ENCODE measurements around the gene NDUFAF4.
"Not testable (repeated sequence)": the region's sequence is repeated elsewhere in the genome, so short reads cannot be mapped to it uniquely, and the experiment has no call there.

NDUFAF4 gene

GRCh38 chr6:96886519-96886918 lies 11.2 kb downstream of the NDUFAF4 start:
- Histone ChIP-seq H3K36me3 (ENCODE audit: insufficient read depth, low read length) (peaks cover 11% of the 10 kb centered on the region), H2AFZ (ENCODE audit: low read depth, low read length) (no peak overlapping the region), H3K27me3 (ENCODE audit: insufficient read depth, low read length) (no peaks in the 10 kb centered on the region), H3K9me3 (ENCODE audit: low read length) (no peaks in the 10 kb centered on the region), H3K4me1 (ENCODE audit: insufficient read depth, low read length) (peaks cover 4% of the 10 kb centered on the region), H3K4me3 (ENCODE audit: low read length) (no peak overlapping the region)

- not testable (repeated sequence) for H3K4me3 ChIP-seq (ENCODE audit: low read length); H2AFZ ChIP-seq (ENCODE audit: low read depth, low read length); H3K4me1 ChIP-seq (ENCODE audit: insufficient read depth, low read length); H3K36me3 ChIP-seq (ENCODE audit: insufficient read depth, low read length); H3K27me3 ChIP-seq (ENCODE audit: insufficient read depth, low read length); H3K9me3 ChIP-seq (ENCODE audit: low read length)
These were observed 12.5 kb downstream of the NDUFAF4 start for GRCh38 chr6:96885187-96885631.

GRCh38 chr6:96878143-96878542 lies 19.5 kb downstream of the NDUFAF4 start:
- Histone ChIP-seq H3K4me3 (ENCODE audit: low read length) (no peak overlapping the region), H3K4me1 (ENCODE audit: insufficient read depth, low read length) (peaks cover 9% of the 10 kb centered on the region), H3K27me3 (ENCODE audit: insufficient read depth, low read length) (no peaks in the 10 kb centered on the region), H3K36me3 (ENCODE audit: insufficient read depth, low read length) (no peaks in the 10 kb centered on the region), H3K9me3 (ENCODE audit: low read length) (no peaks in the 10 kb centered on the region), H2AFZ (ENCODE audit: low read depth, low read length) (no peak overlapping the region)

GRCh38 chr6:96876886-96877545 lies 20.7 kb downstream of the NDUFAF4 start:
- H2AFZ ChIP-seq (ENCODE audit: low read depth, low read length) = no peak overlapping the region
- H3K36me3 ChIP-seq (ENCODE audit: insufficient read depth, low read length) = no peaks in the 10 kb centered on the region
- H3K4me3 ChIP-seq (ENCODE audit: low read length) = no peak overlapping the region
- peaks cover 9% of the 10 kb centered on the region for H3K4me1 ChIP-seq (ENCODE audit: insufficient read depth, low read length)
- no peaks in the 10 kb centered on the region for H3K9me3 ChIP-seq (ENCODE audit: low read length)
- H3K27me3 ChIP-seq (ENCODE audit: insufficient read depth, low read length) = no peaks in the 10 kb centered on the region

- Histone ChIP-seq H3K9me3 (ENCODE audit: low read length) (no peaks in the 10 kb centered on the region), H3K36me3 (ENCODE audit: insufficient read depth, low read length) (no peaks in the 10 kb centered on the region), H2AFZ (ENCODE audit: low read depth, low read length) (no peak overlapping the region), H3K4me3 (ENCODE audit: low read length) (no peak overlapping the region), H3K4me1 (ENCODE audit: insufficient read depth, low read length) (no peaks in the 10 kb centered on the region), H3K27me3 (ENCODE audit: insufficient read depth, low read length) (no peaks in the 10 kb centered on the region)
These were observed 24.7 kb downstream of the NDUFAF4 start for GRCh38 chr6:96872976-96873375.

DNA sequence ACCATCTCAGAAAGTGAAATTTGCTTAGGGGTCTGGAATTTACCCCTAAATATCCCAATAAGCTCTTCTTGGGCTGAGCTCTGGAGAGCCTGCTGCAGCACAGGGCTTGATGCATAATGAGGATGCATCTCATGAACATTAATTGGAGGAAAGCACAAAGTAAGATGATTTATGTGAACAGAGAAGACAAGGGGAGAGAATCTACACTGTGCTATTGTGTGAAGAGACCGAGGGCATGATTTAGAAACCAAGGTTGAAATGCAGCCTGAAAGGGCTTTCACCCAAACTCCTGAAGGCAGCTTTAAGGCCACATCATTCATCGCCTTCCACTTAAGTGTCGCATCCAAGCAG lies 32.7 kb downstream of the NDUFAF4 start:
- no peaks in the 10 kb centered on the region for H3K27me3 ChIP-seq (ENCODE audit: insufficient read depth, low read length)
- H2AFZ ChIP-seq (ENCODE audit: low read depth, low read length) = no peak overlapping the region
- H3K4me1 ChIP-seq (ENCODE audit: insufficient read depth, low read length) = peaks cover 6% of the 10 kb centered on the region
- no peaks in the 10 kb centered on the region for H3K9me3 ChIP-seq (ENCODE audit: low read length)
- no peaks in the 10 kb centered on the region for H3K36me3 ChIP-seq (ENCODE audit: insufficient read depth, low read length)
- no peak overlapping the region for H3K4me3 ChIP-seq (ENCODE audit: low read length)

GRCh38 chr6:96864216-96865054 lies 33.3 kb downstream of the NDUFAF4 start:
- Histone ChIP-seq H3K4me3 (ENCODE audit: low read length) (no peak overlapping the region), H3K9me3 (ENCODE audit: low read length) (no peaks in the 10 kb centered on the region), H3K36me3 (ENCODE audit: insufficient read depth, low read length) (no peaks in the 10 kb centered on the region), H2AFZ (ENCODE audit: low read depth, low read length) (no peak overlapping the region), H3K27me3 (ENCODE audit: insufficient read depth, low read length) (no peaks in the 10 kb centered on the region), H3K4me1 (ENCODE audit: insufficient read depth, low read length) (peaks cover 6% of the 10 kb centered on the region)

DNA sequence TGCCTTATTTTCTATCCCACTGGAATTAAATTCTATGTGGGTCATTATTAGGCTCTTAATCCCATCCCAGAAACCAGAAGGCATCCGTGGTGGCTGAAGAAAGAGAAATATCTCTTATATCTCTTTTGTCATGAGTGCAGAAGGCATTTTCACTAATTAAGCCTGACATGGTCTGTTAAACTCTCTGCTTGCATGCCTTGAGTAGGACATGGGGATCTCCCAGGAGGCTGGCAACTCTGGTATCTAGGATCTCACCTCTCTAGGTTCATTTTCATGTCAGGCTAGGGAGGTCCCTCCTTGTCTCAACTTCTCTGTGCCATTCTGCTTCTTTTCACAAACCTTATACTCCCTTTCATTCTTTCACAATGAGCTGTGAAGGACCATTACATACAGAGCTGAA lies 35.1 kb downstream of the NDUFAF4 start:
- H3K9me3 ChIP-seq (ENCODE audit: low read length) = no peaks in the 10 kb centered on the region
- H3K27me3 ChIP-seq (ENCODE audit: insufficient read depth, low read length) = no peaks in the 10 kb centered on the region

DNA sequence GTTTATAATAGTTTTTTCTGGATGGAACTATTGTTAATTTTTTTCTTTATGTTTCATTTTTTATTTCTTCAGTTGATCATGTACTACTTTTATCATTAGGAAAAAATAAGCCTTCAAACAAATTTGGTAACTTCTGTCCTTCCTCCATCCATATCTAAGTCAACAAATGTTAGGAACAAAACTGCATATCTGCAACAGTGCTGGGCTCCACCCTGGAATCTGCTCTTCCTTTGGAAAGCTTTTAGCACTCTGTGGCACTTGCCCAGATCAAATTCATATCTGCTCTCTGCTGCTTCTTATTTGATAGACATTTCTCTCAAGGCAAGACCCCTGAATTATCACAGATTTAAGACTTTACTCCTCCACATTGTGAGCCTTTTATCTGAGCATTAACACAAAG lies 36.1 kb downstream of the NDUFAF4 start:
- no peak overlapping the region for H3K4me3 ChIP-seq (ENCODE audit: low read length)
- no peaks in the 10 kb centered on the region for H3K36me3 ChIP-seq (ENCODE audit: insufficient read depth, low read length)
- no peaks in the 10 kb centered on the region for H3K9me3 ChIP-seq (ENCODE audit: low read length)
- H2AFZ ChIP-seq (ENCODE audit: low read depth, low read length) = no peak overlapping the region
- H3K4me1 ChIP-seq (ENCODE audit: insufficient read depth, low read length) = peaks cover 6% of the 10 kb centered on the region
- no peaks in the 10 kb centered on the region for H3K27me3 ChIP-seq (ENCODE audit: insufficient read depth, low read length)

More for the DNA sequence above, 35.1 kb downstream of the NDUFAF4 start:
- peaks cover 6% of the 10 kb centered on the region for H3K4me1 ChIP-seq (ENCODE audit: insufficient read depth, low read length)
- no peaks in the 10 kb centered on the region for H3K36me3 ChIP-seq (ENCODE audit: insufficient read depth, low read length)
- H3K4me3 ChIP-seq (ENCODE audit: low read length) = no peak overlapping the region
- H2AFZ ChIP-seq (ENCODE audit: low read depth, low read length) = no peak overlapping the region

DNA sequence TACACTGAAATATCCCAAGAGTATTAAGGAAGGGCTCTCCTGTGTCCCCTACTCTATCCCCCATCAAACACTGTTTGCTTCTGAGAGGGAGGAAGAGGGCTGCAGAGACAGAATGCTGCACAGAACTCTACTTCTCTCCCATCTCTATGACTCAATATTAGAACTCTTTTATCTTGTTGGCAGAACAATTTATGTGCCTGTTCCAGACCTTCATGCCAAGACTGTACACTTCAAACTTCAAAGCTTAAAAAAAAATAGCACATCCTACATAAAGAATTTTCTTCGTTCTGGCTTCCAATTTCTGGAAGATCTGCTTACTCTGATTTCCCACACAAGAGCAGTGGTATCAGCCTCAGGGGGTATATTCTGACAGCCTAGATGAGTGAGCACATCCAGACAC lies 40.8 kb downstream of the NDUFAF4 start:
- Histone ChIP-seq H3K27me3 (ENCODE audit: insufficient read depth, low read length) (no peaks in the 10 kb centered on the region), H3K36me3 (ENCODE audit: insufficient read depth, low read length) (no peaks in the 10 kb centered on the region), H3K4me3 (ENCODE audit: low read length) (no peak overlapping the region), H3K9me3 (ENCODE audit: low read length) (no peaks in the 10 kb centered on the region), H3K4me1 (ENCODE audit: insufficient read depth, low read length) (no peaks in the 10 kb centered on the region), H2AFZ (ENCODE audit: low read depth, low read length) (no peak overlapping the region)

DNA sequence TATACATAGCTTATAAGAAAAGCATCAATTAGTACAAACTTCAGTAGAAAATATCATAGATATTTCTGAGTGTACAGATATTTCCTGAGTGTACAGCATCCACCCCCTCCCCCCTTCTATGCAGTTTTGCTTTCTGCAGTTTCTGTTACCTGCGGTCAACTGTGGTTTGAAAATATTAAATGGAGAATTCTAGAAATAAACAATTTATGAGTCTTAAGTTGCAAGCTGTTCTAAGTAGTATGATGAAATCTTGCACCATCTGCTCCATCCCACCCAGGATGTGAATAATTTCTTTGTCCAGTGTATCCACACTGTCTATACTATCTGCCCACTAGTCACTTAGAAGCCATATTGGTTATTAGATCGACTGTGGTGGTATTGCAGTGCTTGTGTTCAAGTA lies 44.6 kb downstream of the NDUFAF4 start:
- H2AFZ ChIP-seq (ENCODE audit: low read depth, low read length) = no peak overlapping the region
- no peaks in the 10 kb centered on the region for H3K27me3 ChIP-seq (ENCODE audit: insufficient read depth, low read length)
- H3K36me3 ChIP-seq (ENCODE audit: insufficient read depth, low read length) = no peaks in the 10 kb centered on the region
- H3K9me3 ChIP-seq (ENCODE audit: low read length) = no peaks in the 10 kb centered on the region
- no peaks in the 10 kb centered on the region for H3K4me1 ChIP-seq (ENCODE audit: insufficient read depth, low read length)
- no peak overlapping the region for H3K4me3 ChIP-seq (ENCODE audit: low read length)

GRCh38 chr6:96852605-96853004 lies 45.1 kb downstream of the NDUFAF4 start:
- Histone ChIP-seq H3K4me1 (ENCODE audit: insufficient read depth, low read length) (no peaks in the 10 kb centered on the region), H2AFZ (ENCODE audit: low read depth, low read length) (no peak overlapping the region), H3K4me3 (ENCODE audit: low read length) (no peak overlapping the region), H3K9me3 (ENCODE audit: low read length) (no peaks in the 10 kb centered on the region), H3K27me3 (ENCODE audit: insufficient read depth, low read length) (no peaks in the 10 kb centered on the region), H3K36me3 (ENCODE audit: insufficient read depth, low read length) (no peaks in the 10 kb centered on the region)

GRCh38 chr6:96851858-96852257 lies 45.8 kb downstream of the NDUFAF4 start:
- no peak overlapping the region for H2AFZ ChIP-seq (ENCODE audit: low read depth, low read length)
- H3K4me3 ChIP-seq (ENCODE audit: low read length) = no peak overlapping the region
- no peaks in the 10 kb centered on the region for H3K27me3 ChIP-seq (ENCODE audit: insufficient read depth, low read length)
- H3K9me3 ChIP-seq (ENCODE audit: low read length) = no peaks in the 10 kb centered on the region
- H3K36me3 ChIP-seq (ENCODE audit: insufficient read depth, low read length) = no peaks in the 10 kb centered on the region
- H3K4me1 ChIP-seq (ENCODE audit: insufficient read depth, low read length) = no peaks in the 10 kb centered on the region
